ENCODE data around the gene KCNC1.

DNA sequence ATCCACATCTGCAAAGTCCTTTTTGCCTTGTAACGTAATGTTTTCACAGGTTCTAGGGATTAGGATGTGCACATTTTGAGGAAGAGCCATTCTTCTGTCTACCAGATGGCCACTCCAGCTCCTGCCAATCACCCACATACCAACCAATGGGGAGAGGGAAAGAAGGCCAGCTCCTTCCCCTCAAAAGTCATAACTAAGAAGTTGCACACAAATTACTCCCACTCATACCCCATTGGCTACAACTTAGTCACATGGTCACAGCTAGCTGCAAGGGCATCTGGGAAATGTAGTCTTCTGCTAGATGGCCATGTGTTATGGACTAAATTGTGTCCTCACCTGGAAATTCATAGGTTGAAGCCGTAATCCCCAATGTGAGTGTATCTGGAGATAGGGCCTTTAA lies 30.6 kb upstream of the KCNC1 start:
- TF ChIP-seq CREB1 (CRISPR knock-in tag; IDR thresholded peaks at IDR 0.05; ENCODE audit: low read depth) (no peak), POLR2AphosphoS5 (IDR thresholded peaks at IDR 0.05; ENCODE audit: low read depth) (no peak), JUNB (IDR thresholded peaks at IDR 0.05; ENCODE audit: unreplicated experiment) (no peak), EZH2 (IDR thresholded peaks at IDR 0.05; ENCODE audit: low read depth, unreplicated experiment) (no peak)
- TF ChIP-seq, protein P1, sequence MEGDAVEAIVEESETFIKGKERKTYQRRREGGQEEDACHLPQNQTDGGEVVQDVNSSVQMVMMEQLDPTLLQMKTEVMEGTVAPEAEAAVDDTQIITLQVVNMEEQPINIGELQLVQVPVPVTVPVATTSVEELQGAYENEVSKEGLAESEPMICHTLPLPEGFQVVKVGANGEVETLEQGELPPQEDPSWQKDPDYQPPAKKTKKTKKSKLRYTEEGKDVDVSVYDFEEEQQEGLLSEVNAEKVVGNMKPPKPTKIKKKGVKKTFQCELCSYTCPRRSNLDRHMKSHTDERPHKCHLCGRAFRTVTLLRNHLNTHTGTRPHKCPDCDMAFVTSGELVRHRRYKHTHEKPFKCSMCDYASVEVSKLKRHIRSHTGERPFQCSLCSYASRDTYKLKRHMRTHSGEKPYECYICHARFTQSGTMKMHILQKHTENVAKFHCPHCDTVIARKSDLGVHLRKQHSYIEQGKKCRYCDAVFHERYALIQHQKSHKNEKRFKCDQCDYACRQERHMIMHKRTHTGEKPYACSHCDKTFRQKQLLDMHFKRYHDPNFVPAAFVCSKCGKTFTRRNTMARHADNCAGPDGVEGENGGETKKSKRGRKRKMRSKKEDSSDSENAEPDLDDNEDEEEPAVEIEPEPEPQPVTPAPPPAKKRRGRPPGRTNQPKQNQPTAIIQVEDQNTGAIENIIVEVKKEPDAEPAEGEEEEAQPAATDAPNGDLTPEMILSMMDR (conservative IDR thresholded peaks at IDR 0.05; ENCODE audit: low read depth in 2 of 2) = no peak

All from GM23338 (cell line).